Measurements from ENCODE around the gene SYT1.

Gene SYT1

GRCh38 chr12:79236920-79237319 is 372.3 kb downstream of the SYT1 start:
- no peak for DNase-seq

GRCh38 chr12:79238246-79238645 is 373.7 kb downstream of the SYT1 start:
- no peak for DNase-seq

GRCh38 chr12:79247494-79247893 is 382.9 kb downstream of the SYT1 start:
- DNase-seq = no peak

GRCh38 chr12:79250186-79250585 is 385.6 kb downstream of the SYT1 start:
- no peak for DNase-seq

- DNase-seq = no peak
These were observed 386.6 kb downstream of the SYT1 start for GRCh38 chr12:79250960-79251755.

GRCh38 chr12:79252358-79253075 is 387.9 kb downstream of the SYT1 start:
- DNase-seq = no peak

GRCh38 chr12:79255288-79255687 is 390.7 kb downstream of the SYT1 start:
- DNase-seq = no peak

- DNase-seq = no peak
These were observed 396.3 kb downstream of the SYT1 start for GRCh38 chr12:79260923-79261322.

GRCh38 chr12:79262938-79263337 is 398.4 kb downstream of the SYT1 start:
- DNase-seq = no peak

GRCh38 chr12:79266343-79267144 is 402.0 kb downstream of the SYT1 start:
- no peak for DNase-seq

- no peak for DNase-seq
These were observed 403.0 kb downstream of the SYT1 start for GRCh38 chr12:79267580-79267979.

GRCh38 chr12:79274501-79275064 is 410.0 kb downstream of the SYT1 start:
- no peak for DNase-seq

GRCh38 chr12:79275631-79276030 is 411.1 kb downstream of the SYT1 start:
- no peak for DNase-seq

- DNase-seq = no peak
These were observed 418.8 kb downstream of the SYT1 start for GRCh38 chr12:79283364-79283763.

- DNase-seq = no peak
These were observed 424.3 kb downstream of the SYT1 start for GRCh38 chr12:79288911-79289310.

GRCh38 chr12:79291711-79292110 is 427.1 kb downstream of the SYT1 start:
- no peak for DNase-seq

- DNase-seq = no peak
These were observed 430.0 kb downstream of the SYT1 start for GRCh38 chr12:79294590-79294989.

- DNase-seq = no peak
These were observed 431.0 kb downstream of the SYT1 start for GRCh38 chr12:79295572-79295971.

GRCh38 chr12:79296133-79296532 is 431.6 kb downstream of the SYT1 start:
- DNase-seq = no peak

- no peak for DNase-seq
These were observed 432.3 kb downstream of the SYT1 start for GRCh38 chr12:79296871-79297270.

GRCh38 chr12:79298506-79298905 is 433.9 kb downstream of the SYT1 start:
- DNase-seq = no peak

- no peak for DNase-seq
These were observed 435.0 kb downstream of the SYT1 start for GRCh38 chr12:79299447-79300198.

GRCh38 chr12:79300199-79300568 is 435.6 kb downstream of the SYT1 start:
- DNase-seq = no peak

All from NCI-H1048 (cell line).